ENCODE measurements around the gene UBE2E2. TPM values are rescaled to one million over a fixed set of nuclear protein-coding genes. Genes with fewer than 3 reads are reported as not detected.

Gene UBE2E2
- total RNA-seq, 3 donors from 2014 or later (not counting 1 experiment from before 2014, with no cell fraction given): 4.8 to 6.1 (median 5.3) TPM

DNA sequence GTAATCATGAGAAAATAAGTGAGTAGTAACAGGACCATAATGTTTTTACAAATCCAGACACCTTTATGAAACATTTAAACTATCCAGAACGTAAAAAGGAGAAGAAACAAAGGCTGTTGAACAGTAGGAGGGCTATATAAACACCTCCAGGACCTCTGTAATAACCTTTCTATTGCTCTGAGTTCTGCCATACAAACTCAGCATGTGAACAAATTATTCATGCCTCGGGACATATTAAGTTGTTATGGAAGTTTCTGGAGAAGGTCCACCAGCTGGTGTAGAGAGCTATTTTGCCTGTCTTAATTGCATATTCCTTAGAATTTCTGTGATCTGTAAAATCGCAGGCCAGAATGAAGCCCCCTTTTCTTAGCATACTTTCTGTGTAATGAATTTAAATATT lies 256.3 kb downstream of the UBE2E2 start:
- H3K27me3 Mint-ChIP-seq (ENCODE audit: low read depth in 2 of 2): peaks cover 3 to 7% of the 10 kb centered on the region in 2 donors
- Histone ChIP-seq H3K36me3 (ENCODE audit: control insufficient read depth, insufficient read depth, low read length) (no peaks in the 10 kb centered on the region), H3K4me1 (ENCODE audit: control insufficient read depth, insufficient read depth, low read length) (no peaks in the 10 kb centered on the region), H3K27ac (ENCODE audit: low read length) (no peak overlapping the region), H3K9me3 (ENCODE audit: control insufficient read depth, insufficient read depth, low read length) (no peaks in the 10 kb centered on the region), H3K27me3 (ENCODE audit: control insufficient read depth, insufficient read depth, low read length) (no peaks in the 10 kb centered on the region), H3K4me3 (ENCODE audit: low read length) (no peak overlapping the region)
- no peak for DNase-seq
- 86% methylated on average over 2 of the region's 3 CpGs for WGBS (ENCODE audit: insufficient coverage)
- H3K36me3 Mint-ChIP-seq: no peaks in the 10 kb centered on the region
- H3K27ac Mint-ChIP-seq: no peak overlapping the region
- peaks cover 5% of the 10 kb centered on the region in 2 donors for H3K4me1 Mint-ChIP-seq
- H3K4me3 Mint-ChIP-seq: no peak overlapping the region
- no peak for ATAC-seq
- intact Hi-C loops (cut with micrococcal nuclease): no loop called here
- H3K9me3 Mint-ChIP-seq: peaks cover 2 to 3% of the 10 kb centered on the region in 2 donors
- no peak for TF ChIP-seq CTCF (IDR thresholded peaks at IDR 0.05)

GRCh38 chr3:23459889-23460546 lies 256.9 kb downstream of the UBE2E2 start:
- intact Hi-C loops (cut with micrococcal nuclease): no loop called here
- Mint-ChIP-seq H3K27ac (no peak overlapping the region), H3K9me3 (peaks cover 2 to 3% of the 10 kb centered on the region in 2 donors), H3K27me3 (ENCODE audit: low read depth in 2 of 2) (peaks cover 3 to 5% of the 10 kb centered on the region in 2 donors), H3K4me1 (peaks cover 5% of the 10 kb centered on the region in 2 donors), H3K36me3 (no peaks in the 10 kb centered on the region), H3K4me3 (no peak overlapping the region)
- DNase-seq: no peak
- Histone ChIP-seq H3K4me1 (ENCODE audit: control insufficient read depth, insufficient read depth, low read length) (no peaks in the 10 kb centered on the region), H3K27me3 (ENCODE audit: control insufficient read depth, insufficient read depth, low read length) (no peaks in the 10 kb centered on the region), H3K27ac (ENCODE audit: low read length) (no peak overlapping the region), H3K9me3 (ENCODE audit: control insufficient read depth, insufficient read depth, low read length) (no peaks in the 10 kb centered on the region), H3K36me3 (ENCODE audit: control insufficient read depth, insufficient read depth, low read length) (no peaks in the 10 kb centered on the region), H3K4me3 (ENCODE audit: low read length) (no peak overlapping the region)
- TF ChIP-seq CTCF (IDR thresholded peaks at IDR 0.05): no peak
- 92% methylated on average over 3 of the region's 4 CpGs for WGBS (ENCODE audit: insufficient coverage)
- no peak for ATAC-seq

DNA sequence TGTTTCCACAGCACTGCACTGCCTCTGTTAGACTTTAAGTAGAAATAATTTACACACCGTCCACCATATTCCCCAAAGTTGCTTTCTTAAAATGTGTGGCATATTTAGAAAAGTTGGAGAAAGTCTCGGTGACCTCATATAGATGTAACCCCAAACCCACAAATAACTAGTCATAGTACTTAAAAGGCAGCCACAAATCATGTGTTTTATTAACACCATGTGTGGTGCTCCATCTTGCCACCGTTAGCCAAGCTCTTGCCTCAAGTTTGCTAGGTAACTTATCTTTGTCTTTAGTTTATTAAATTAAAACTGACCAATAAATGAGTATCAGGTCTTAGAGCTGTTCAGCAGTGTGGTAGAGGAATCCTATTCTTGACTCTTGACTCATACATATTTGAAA lies 257.9 kb downstream of the UBE2E2 start:
- H3K27me3 Mint-ChIP-seq (ENCODE audit: low read depth in 2 of 2): peaks cover 3 to 5% of the 10 kb centered on the region in 2 donors
- Histone ChIP-seq H3K27ac (ENCODE audit: low read length) (no peak overlapping the region), H3K36me3 (ENCODE audit: control insufficient read depth, insufficient read depth, low read length) (no peaks in the 10 kb centered on the region), H3K27me3 (ENCODE audit: control insufficient read depth, insufficient read depth, low read length) (no peaks in the 10 kb centered on the region), H3K4me1 (ENCODE audit: control insufficient read depth, insufficient read depth, low read length) (no peaks in the 10 kb centered on the region), H3K9me3 (ENCODE audit: control insufficient read depth, insufficient read depth, low read length) (no peaks in the 10 kb centered on the region), H3K4me3 (ENCODE audit: low read length) (no peak overlapping the region)
- no peak overlapping the region for H3K27ac Mint-ChIP-seq
- peaks cover 5% of the 10 kb centered on the region in 2 donors for H3K4me1 Mint-ChIP-seq
- DNase-seq (no peak), ATAC-seq (no peak)
- intact Hi-C loops (cut with micrococcal nuclease): no loop called here
- H3K4me3 Mint-ChIP-seq: no peak overlapping the region
- no peaks in the 10 kb centered on the region for H3K36me3 Mint-ChIP-seq
- TF ChIP-seq CTCF (IDR thresholded peaks at IDR 0.05): no peak
- peaks cover 2 to 3% of the 10 kb centered on the region in 2 donors for H3K9me3 Mint-ChIP-seq
- 60% methylated on average over 1 of the region's 3 CpGs for WGBS (ENCODE audit: insufficient coverage)

GRCh38 chr3:23463791-23464190 lies 260.7 kb downstream of the UBE2E2 start:
- H3K4me3 Mint-ChIP-seq: no peak overlapping the region
- H3K4me1 ChIP-seq (ENCODE audit: control insufficient read depth, insufficient read depth, low read length): no peaks in the 10 kb centered on the region
- DNase-seq: no peak
- H3K27me3 ChIP-seq (ENCODE audit: control insufficient read depth, insufficient read depth, low read length): no peaks in the 10 kb centered on the region
- ATAC-seq: no peak
- no peaks in the 10 kb centered on the region for H3K36me3 ChIP-seq (ENCODE audit: control insufficient read depth, insufficient read depth, low read length)
- peaks cover 0 to 1% of the 10 kb centered on the region in 2 donors for H3K27me3 Mint-ChIP-seq (ENCODE audit: low read depth in 2 of 2)
- intact Hi-C loops (cut with micrococcal nuclease): no loop called here
- no peaks in the 10 kb centered on the region for H3K4me1 Mint-ChIP-seq
- 80% methylated on average over 2 of the region's 3 CpGs for WGBS (ENCODE audit: insufficient coverage)
- H3K36me3 Mint-ChIP-seq: no peaks in the 10 kb centered on the region
- no peaks in the 10 kb centered on the region for H3K9me3 ChIP-seq (ENCODE audit: control insufficient read depth, insufficient read depth, low read length)
- no peak overlapping the region for H3K4me3 ChIP-seq (ENCODE audit: low read length)
- peaks cover 0 to 3% of the 10 kb centered on the region in 2 donors for H3K9me3 Mint-ChIP-seq
- no peak for TF ChIP-seq CTCF (IDR thresholded peaks at IDR 0.05)
- no peak overlapping the region for H3K27ac ChIP-seq (ENCODE audit: low read length)
- H3K27ac Mint-ChIP-seq: no peak overlapping the region

Data from natural killer cell (primary cell).